ENCODE data around the gene CCZ1.
"Not testable (repeated sequence)": the region's sequence is repeated elsewhere in the genome, so short reads cannot be mapped to it uniquely, and the experiment has no call there.

CCZ1 gene

GRCh38 chr7:5916529-5916928 is 18.0 kb downstream of the CCZ1 start:
- DNase-seq (ENCODE audit: low spot score): not testable (repeated sequence)

GRCh38 chr7:5924180-5924579 is 25.6 kb downstream of the CCZ1 start:
- not testable (repeated sequence) for DNase-seq (ENCODE audit: low spot score)

- not testable (repeated sequence) for DNase-seq (ENCODE audit: low spot score)
Measured at GRCh38 chr7:5924630-5925029, 26.1 kb downstream of the CCZ1 start.

- not testable (repeated sequence) for DNase-seq (ENCODE audit: low spot score)
Measured at GRCh38 chr7:5926263-5926870, 27.8 kb downstream of the CCZ1 start.

- not testable (repeated sequence) for DNase-seq (ENCODE audit: low spot score)
Measured at GRCh38 chr7:5930290-5930689, 31.8 kb downstream of the CCZ1 start.

GRCh38 chr7:5931250-5931649 is 32.7 kb downstream of the CCZ1 start:
- not testable (repeated sequence) for DNase-seq (ENCODE audit: low spot score)

- DNase-seq (ENCODE audit: low spot score): not testable (repeated sequence)
Measured at GRCh38 chr7:5931905-5932644, 33.5 kb downstream of the CCZ1 start.

GRCh38 chr7:5934945-5935450 is 36.5 kb downstream of the CCZ1 start:
- not testable (repeated sequence) for DNase-seq (ENCODE audit: low spot score)

GRCh38 chr7:5963205-5963604 is 64.7 kb downstream of the CCZ1 start:
- DNase-seq (ENCODE audit: low spot score): not testable (repeated sequence)

- not testable (repeated sequence) for DNase-seq (ENCODE audit: low spot score)
Measured at GRCh38 chr7:5963810-5964209, 65.3 kb downstream of the CCZ1 start.

GRCh38 chr7:5970347-5970911 is 71.9 kb downstream of the CCZ1 start, which contains the start of gene RSPH10B:
RSPH10B (minus strand) TSS chr7:5970689; CDS start chr7:5967116, 3,573 bp downstream.
- not testable (repeated sequence) for DNase-seq (ENCODE audit: low spot score)

- not testable (repeated sequence) for DNase-seq (ENCODE audit: low spot score)
Measured at GRCh38 chr7:5973580-5973979, 75.0 kb downstream of the CCZ1 start.
